ENCODE measurements around the gene KAT5.
"Not testable (repeated sequence)": the region's sequence is repeated elsewhere in the genome, so short reads cannot be mapped to it uniquely, and the experiment has no call there.

The KAT5 gene

GRCh38 chr11:65744026-65744698 is 32.1 kb downstream of the KAT5 start:
- no peak for DNase-seq (ENCODE audit: low read depth)

DNA sequence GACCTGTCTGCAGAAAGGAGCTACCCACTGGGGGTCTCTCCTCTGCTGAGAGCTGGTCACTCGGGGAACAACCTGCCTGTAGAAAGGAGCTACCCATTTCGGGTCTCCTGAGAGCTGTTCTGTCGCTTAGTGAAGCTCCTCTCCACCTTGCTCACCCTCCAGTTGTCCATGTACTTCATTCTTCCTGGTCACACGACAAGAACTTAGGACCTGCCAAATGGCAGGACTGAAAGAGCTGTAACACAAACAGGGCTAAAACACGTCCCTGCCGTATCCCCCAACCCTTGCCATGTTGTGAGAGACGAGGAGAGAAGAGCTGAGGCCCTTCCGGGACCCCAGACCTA is 32.6 kb downstream of the KAT5 start:
- DNase-seq (ENCODE audit: low read depth): no peak

DNA sequence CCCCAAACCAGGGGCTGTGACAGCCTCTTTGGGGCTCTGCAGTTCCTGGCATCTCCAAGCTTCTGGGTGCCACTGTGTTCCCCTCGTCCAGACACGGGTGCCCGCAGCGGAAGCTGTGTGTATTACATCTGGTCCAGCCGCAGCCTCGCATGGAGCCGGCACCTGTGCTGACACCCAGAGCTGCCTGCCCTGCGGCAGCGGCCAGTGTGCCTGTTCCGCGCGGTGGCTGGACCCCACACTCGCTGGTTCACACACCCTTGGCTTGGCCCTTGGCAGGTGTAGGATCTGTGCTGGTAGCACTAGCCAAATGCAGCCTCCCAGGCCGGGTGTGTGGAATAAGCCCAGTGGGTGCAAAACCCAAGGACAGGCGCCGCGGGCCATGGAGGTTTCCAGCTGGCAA is 33.0 kb downstream of the KAT5 start:
- DNase-seq (ENCODE audit: low read depth): no peak

DNA sequence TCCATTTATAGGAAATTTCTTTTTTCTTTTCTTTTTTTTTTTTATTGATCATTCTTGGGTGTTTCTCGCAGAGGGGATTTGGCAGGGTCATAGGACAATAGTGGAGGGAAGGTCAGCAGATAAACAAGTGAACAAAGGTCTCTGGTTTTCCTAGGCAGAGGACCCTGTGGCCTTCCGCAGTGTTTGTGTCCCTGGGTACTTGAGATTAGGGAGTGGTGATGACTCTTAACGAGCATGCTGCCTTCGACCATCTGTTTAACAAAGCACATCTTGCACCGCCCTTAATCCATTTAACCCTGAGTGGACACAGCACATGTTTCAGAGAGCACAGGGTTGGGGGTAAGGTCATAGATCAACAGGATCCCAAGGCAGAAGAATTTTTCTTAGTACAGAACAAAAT is 50.1 kb downstream of the KAT5 start:
- DNase-seq (ENCODE audit: low read depth): not testable (repeated sequence)

GRCh38 chr11:65762816-65763215 is 50.8 kb downstream of the KAT5 start:
- not testable (repeated sequence) for DNase-seq (ENCODE audit: low read depth)

DNA sequence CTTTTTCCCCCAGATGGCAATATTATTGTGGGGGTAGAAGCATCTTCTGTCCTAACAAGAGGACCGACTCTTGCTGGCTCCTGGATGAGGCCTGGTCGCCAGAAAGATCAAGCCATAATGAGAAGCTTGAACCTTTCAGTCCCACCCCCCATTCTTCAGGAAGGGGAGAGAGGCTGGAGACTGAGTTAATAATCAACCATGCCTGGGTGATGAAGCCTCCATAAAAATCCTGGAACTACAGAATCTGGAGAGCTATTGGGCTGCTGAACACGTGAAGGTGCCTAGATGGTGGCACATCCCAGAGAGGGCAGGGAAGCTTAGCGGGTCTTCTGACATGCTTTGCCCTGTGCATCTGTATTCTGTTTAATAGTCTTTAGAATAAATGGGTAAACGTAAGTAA is 52.4 kb downstream of the KAT5 start:
- no peak for DNase-seq (ENCODE audit: low read depth)

DNA sequence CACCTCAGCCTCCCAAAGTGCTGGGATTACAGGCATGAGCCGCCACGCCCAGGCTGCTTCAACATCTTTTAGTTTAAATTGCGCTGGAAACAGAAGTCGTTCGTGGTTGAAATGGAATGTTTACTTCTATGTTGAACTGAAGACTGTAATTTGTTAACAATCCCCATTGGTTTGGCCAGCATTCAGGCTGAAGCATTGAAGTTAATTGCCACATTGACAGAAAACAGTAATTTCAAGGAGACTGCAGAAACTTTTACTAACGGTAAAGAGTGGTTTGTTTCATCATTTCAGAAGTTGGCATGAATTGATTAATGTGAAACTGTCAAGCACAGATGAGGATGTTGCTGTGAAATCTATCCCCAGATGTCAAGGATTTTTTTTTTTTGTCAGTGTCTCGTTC is 54.5 kb downstream of the KAT5 start:
- no peak for DNase-seq (ENCODE audit: low read depth)

DNA sequence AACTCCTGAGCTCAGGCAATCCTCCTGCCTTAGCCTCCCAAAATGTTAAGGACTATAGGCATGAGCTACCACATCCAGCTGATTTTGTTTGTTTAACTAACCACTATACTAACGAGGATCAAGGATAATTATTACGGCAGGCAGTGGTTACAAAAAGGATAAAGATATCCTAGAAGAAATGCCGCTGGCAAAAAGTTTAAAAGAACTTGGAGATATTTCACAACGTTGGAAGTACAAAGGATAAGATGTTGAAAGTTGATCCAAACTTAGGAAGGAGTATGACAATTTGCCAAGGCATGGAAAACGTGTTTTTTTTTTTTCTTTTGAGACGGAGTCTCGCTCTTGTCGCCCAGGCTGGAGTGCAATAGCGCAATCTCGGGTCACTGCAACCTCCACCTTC is 55.4 kb downstream of the KAT5 start:
- DNase-seq (ENCODE audit: low read depth): no peak

DNA sequence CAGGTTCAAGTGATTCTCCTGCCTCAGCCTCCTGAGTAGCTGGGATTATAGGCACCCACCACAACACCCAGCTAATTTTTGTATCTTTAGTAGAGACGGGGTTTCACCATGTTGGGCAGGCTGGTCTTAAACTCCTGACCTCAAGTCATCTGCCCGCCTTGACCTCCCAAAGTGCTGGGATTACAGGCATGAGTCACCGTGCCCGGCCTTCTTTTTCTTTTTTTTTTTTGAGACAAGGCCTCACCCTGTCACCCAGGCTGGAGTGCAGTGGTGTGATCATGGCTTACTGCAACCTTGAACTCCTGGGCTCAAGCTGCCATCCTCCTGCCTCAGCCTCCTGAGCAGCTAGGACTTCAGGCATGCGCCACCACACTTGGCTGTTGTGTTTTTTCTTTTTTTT is 55.8 kb downstream of the KAT5 start:
- DNase-seq (ENCODE audit: low read depth): not testable (repeated sequence)
